K562 (cell line): ENCODE measurements around the gene PLD6. TPM values are rescaled to one million over a fixed set of nuclear protein-coding genes. Genes with fewer than 3 reads are reported as not detected.

Source experiments
- ATAC-seq: fragments of 200-7000 bp; cut with Tn5 transposase; 3 replicates; pipeline ENCODE4 v1.9.1; 2020; ENCODE audit warnings: moderate library complexity
- BruUV-seq: library from RNA; stranded (reverse); fragments of 400-500 nt; replicated peaks from 2 replicates; lab custom pipeline; 2021; lab: Mats Ljungman, UMichigan
- CTCF ChIA-PET: fragments of 300-600 bp; formaldehyde crosslinking; extraction: SDS; loops from one replicate; lab custom pipeline; 2021; ENCODE audit warnings: low intra/inter-chr PET ratio; lab: Yijun Ruan, JAX
- POLR2A ChIA-PET: fragments of 300-600, 350-650 bp; sonication (Branson Sonifier 250); formaldehyde crosslinking; extraction: SDS; loops from one replicate; lab custom pipeline; 2021; ENCODE audit warnings: antibody characterized with exemption, inconsistent platforms; lab: Yijun Ruan, JAX
- DNase-seq, 4 experiments: peaks; one replicate each; pipeline versions ENCODE4 v3.0.0 to v3.0.0-alpha.2; 2011 to 2018; ENCODE audit warnings: low spot score in 3 of 4, mixed read lengths in 3 of 4; ENCODE audit errors: extremely low read depth in 1 of 4
- FAIRE-seq: peaks from 2 replicates; lab custom pipeline; 2011; peaks lifted over from hg19 to GRCh38; lab: Jason Lieb, UNC
- H2AFZ ChIP-seq: 2 replicates; pipeline ENCODE4 v1.6.0; 2011; ENCODE audit warnings: low read depth, low read length, control low read depth, inconsistent platforms
- H3K27ac ChIP-seq: fragments of 200-600 bp; 3 replicates; pipeline ENCODE4 v1.8.0; 2011; ENCODE audit warnings: low read depth, mild to moderate bottlenecking, control low read depth, inconsistent platforms, low read length, moderate library complexity, mixed read lengths; ENCODE audit errors: extremely low read depth
- H3K27me3 ChIP-seq, 2 experiments: fragments of 300-600 bp in 1 of 2; 2 replicates in 1 of 2; 3 replicates in 1 of 2; pipeline versions ENCODE4 v1.6.0 to v1.8.0; 2011; ENCODE audit warnings: inconsistent platforms in 2 of 2, low read length in 2 of 2, mild to moderate bottlenecking in 1 of 2, mixed read lengths in 1 of 2, moderate library complexity in 1 of 2; ENCODE audit not compliant: control insufficient read depth in 2 of 2, insufficient read depth in 2 of 2
- H3K36me3 ChIP-seq: fragments of 300-600 bp; 3 replicates; pipeline ENCODE4 v1.8.0; 2011; ENCODE audit warnings: mild to moderate bottlenecking, low read length, inconsistent platforms; ENCODE audit not compliant: control insufficient read depth, insufficient read depth
- H3K4me1 ChIP-seq, 2 experiments: fragments of 200-600 bp in 1 of 2; replicated peaks in 1 of 2; 2 replicates in 1 of 2; 3 replicates in 1 of 2; pipeline versions ENCODE4 v1.5.1 to v1.8.0; 2011; ENCODE audit warnings: inconsistent platforms in 2 of 2, low read length in 2 of 2, mild to moderate bottlenecking in 1 of 2, mixed read lengths in 1 of 2, moderate library complexity in 1 of 2; ENCODE audit not compliant: control insufficient read depth in 2 of 2, insufficient read depth in 2 of 2
- H3K4me2 ChIP-seq: 2 replicates; pipeline ENCODE4 v1.6.1; 2011; ENCODE audit warnings: low read length, control low read depth, inconsistent platforms, mixed read lengths; ENCODE audit not compliant: insufficient read depth
- H3K4me3 ChIP-seq: fragments of 200-600 bp; sonication (generic), shearing (Covaris generic); 2 replicates; pipeline ENCODE4 v1.5.1; 2016; ENCODE audit warnings: control low read depth, inconsistent platforms
- H3K79me2 ChIP-seq: fragments of 200-600 bp; 3 replicates; pipeline ENCODE4 v1.8.0; 2011; ENCODE audit warnings: low read length, inconsistent platforms; ENCODE audit not compliant: control insufficient read depth, insufficient read depth
- H3K9ac ChIP-seq, 2 experiments: 2 replicates each; pipeline versions ENCODE4 v1.6.0 to v1.6.1; 2011; ENCODE audit warnings: low read depth in 2 of 2, low read length in 2 of 2, control low read depth in 1 of 2, inconsistent platforms in 1 of 2, mild to moderate bottlenecking in 1 of 2, mixed read lengths in 1 of 2; ENCODE audit not compliant: insufficient read depth in 1 of 2
- H3K9me1 ChIP-seq: one replicate; pipeline ENCODE4 v1.6.0; 2011; ENCODE audit warnings: inconsistent platforms, mild to moderate bottlenecking, low read length, moderate library complexity; ENCODE audit not compliant: control insufficient read depth, insufficient read depth
- H3K9me3 ChIP-seq: replicated peaks from 2 replicates; pipeline ENCODE4 v1.5.1; 2011; ENCODE audit warnings: low read depth, low read length, inconsistent platforms; ENCODE audit not compliant: control insufficient read depth, insufficient read depth
- H4K20me1 ChIP-seq: replicated peaks from 2 replicates; pipeline ENCODE4 v1.6.1; 2011; ENCODE audit warnings: low read length, inconsistent platforms, mixed read lengths; ENCODE audit not compliant: control insufficient read depth, insufficient read depth
- BACH1 ChIP-seq: fragments of 200-800 bp; sonication (Bioruptor generic); IDR thresholded peaks from 2 replicates; pipeline ENCODE4 v1.6.1; 2016; ENCODE audit warnings: missing genetic modification characterization, missing compliant biosample characterization
- BRF2 ChIP-seq: IDR thresholded peaks from 3 replicates; pipeline ENCODE4 v1.6.1; 2011; ENCODE audit warnings: borderline replicate concordance, mild to moderate bottlenecking; ENCODE audit not compliant: insufficient read length, insufficient read depth
- ETS1 ChIP-seq: conservative IDR thresholded peaks from 2 replicates; pipeline ENCODE4 v1.6.1; 2011; ENCODE audit warnings: low read depth, mild to moderate bottlenecking, low read length; ENCODE audit not compliant: control insufficient read depth
- KLF6 ChIP-seq: fragments of 250-450 bp; sonication (Bioruptor Pico); IDR thresholded peaks from 2 replicates; pipeline ENCODE4 v1.4.0; 2020; ENCODE audit warnings: mild to moderate bottlenecking, moderate library complexity, borderline replicate concordance
- MIER1 ChIP-seq: fragments of 450-650 bp; IDR thresholded peaks from 2 replicates; pipeline ENCODE4 v1.6.1; 2016; ENCODE audit warnings: antibody characterized with exemption, mild to moderate bottlenecking, low read depth
- NCOA2 ChIP-seq, 2 experiments: fragments of 450-650 bp; IDR thresholded peaks; 2 replicates each; pipeline ENCODE4 v1.6.1; 2018; ENCODE audit warnings: mild to moderate bottlenecking in 2 of 2, moderate library complexity in 1 of 2; ENCODE audit not compliant: partially characterized antibody in 2 of 2
- NFIC ChIP-seq: fragments of 450-650 bp; IDR thresholded peaks from 2 replicates; pipeline ENCODE4 v1.6.1; 2017; ENCODE audit warnings: mild to moderate bottlenecking, inconsistent platforms
- POLR3G ChIP-seq: IDR thresholded peaks from 2 replicates; pipeline ENCODE4 v1.6.1; 2011; ENCODE audit not compliant: insufficient read length, insufficient replicate concordance; ENCODE audit errors: extremely low read depth
- SNIP1 ChIP-seq: fragments of 450-650 bp; IDR thresholded peaks from 2 replicates; pipeline ENCODE4 v1.7.1; 2017; ENCODE audit warnings: low read depth, mild to moderate bottlenecking
- STAT5A ChIP-seq: IDR thresholded peaks from 2 replicates; pipeline ENCODE4 v1.6.1; 2012; ENCODE audit warnings: low read length, inconsistent platforms, borderline replicate concordance
- TARDBP ChIP-seq: fragments of 450-650 bp; IDR thresholded peaks from 2 replicates; pipeline ENCODE4 v1.6.1; 2016
- THAP7 ChIP-seq: fragments of 250-450 bp; sonication (Bioruptor Pico); IDR thresholded peaks from 2 replicates; pipeline ENCODE4 v1.5.0; 2021
- ZBTB26 ChIP-seq: fragments of 450-650 bp; formaldehyde crosslinking; IDR thresholded peaks from 2 replicates; pipeline ENCODE4 v1.4.0; 2022; ENCODE audit warnings: missing genetic modification characterization
- ZFP91 ChIP-seq: sonication (generic); formaldehyde crosslinking; IDR thresholded peaks from 2 replicates; pipeline ENCODE4 v1.8.0; 2022; ENCODE audit warnings: mild to moderate bottlenecking, missing genetic modification reagents
- ZNF24 ChIP-seq: fragments of 450-650 bp; IDR thresholded peaks from 2 replicates; pipeline ENCODE4 v1.6.1; 2016
- ZNF431 ChIP-seq: sonication (generic); formaldehyde crosslinking; IDR thresholded peaks from 2 replicates; pipeline ENCODE4 v1.8.0; 2022; ENCODE audit warnings: mild to moderate bottlenecking, missing genetic modification reagents
- ZNF507 ChIP-seq: conservative IDR thresholded peaks from 2 replicates; pipeline ENCODE4 v1.6.1; 2017; ENCODE audit warnings: missing genetic modification characterization, missing compliant biosample characterization
- ZNF589 ChIP-seq: fragments of 200-800 bp; sonication (Bioruptor generic); IDR thresholded peaks from 2 replicates; pipeline ENCODE4 v1.6.1; 2016; ENCODE audit warnings: low read depth, missing genetic modification characterization, missing compliant biosample characterization
- ZSCAN29 ChIP-seq: fragments of 450-650 bp; IDR thresholded peaks from 2 replicates; pipeline ENCODE4 v1.6.1; 2017
- in situ Hi-C: fragments of 300-500 bp; cut with MboI; formaldehyde crosslinking; loops from 4 replicates; pipeline ENCODE4 v1.15.0; 2018; ENCODE audit warnings: inconsistent platforms, mixed read lengths
- intact Hi-C: fragments of 100-400 bp; cut with micrococcal nuclease; formaldehyde crosslinking; loops from 2 replicates; pipeline ENCODE4 v1.14.2; 2022
- polyA plus RNA-seq, 8 experiments: library from polyadenylated mRNA; depleted of rRNA in 4 of 8; stranded (reverse) in 5 of 8; unstranded in 3 of 8; fragments of >200 nt; fragmentation: Nextera tagmentation in 2 of 8; fragmentation: Illumina TruSeq in 1 of 8; extraction: Ambion mirVana in 2 of 8; extraction: Trizol in 1 of 8; gene quantifications; 2 replicates each; pipeline versions ENCODE4 v1.2.1 to v1.2.3, GENCODE V29; 2011 to 2014; ENCODE audit warnings: inconsistent platforms in 1 of 8, missing spikeins in 1 of 8
- total RNA-seq, 7 experiments: library from RNA; depleted of rRNA in 6 of 7; stranded (reverse); fragments of >200 nt in 6 of 7; fragmentation: Illumina TruSeq in 2 of 7; extraction: Trizol in 2 of 7; gene quantifications; 2 replicates each; pipeline versions ENCODE4 v1.2.1 to v1.2.3, GENCODE V29; 2011 to 2021; ENCODE audit warnings: low replicate concordance in 1 of 7

PLD6 gene
- total and polyA plus RNA-seq, 9 of the 15 experiments (the other 6 are each of a cell fraction or from before 2014, with no cell fraction given): 3.6 to 15.6 (median 10.0) TPM

- H4K20me1 ChIP-seq: no peaks in the 10 kb centered on the region
- no peak overlapping the region for H2AFZ ChIP-seq
- H3K4me2 ChIP-seq: no peak overlapping the region
- H3K9me1 ChIP-seq: no peaks in the 10 kb centered on the region
- ChIA-PET POLR2A (interaction anchor here (1.6 kb wide), 1 partner anchor 30 kb away, joined by 4 read pairs; no protein-coding TSS in a partner anchor), CTCF (no interaction called here)
- no peaks in the 10 kb centered on the region for H3K27me3 ChIP-seq
- intact Hi-C loops: no loop called here
- no peak overlapping the region for H3K9ac ChIP-seq
- H3K4me3 ChIP-seq: no peak overlapping the region
- FAIRE-seq (no peak), DNase-seq (no peak), ATAC-seq (no peak)
- BruUV-seq: no TSS peak
- in situ Hi-C loops: no loop called here
- no peak overlapping the region for H3K27ac ChIP-seq
- peaks cover 17% of the 10 kb centered on the region; the same call in 1 of the 3 replicates for H3K36me3 ChIP-seq
- no peaks in the 10 kb centered on the region; a peak in 1 of 5 replicates for H3K4me1 ChIP-seq
- peaks cover 7% of the 10 kb centered on the region; the same call in 2 of the 3 replicates for H3K79me2 ChIP-seq
- H3K9me3 ChIP-seq: no peaks in the 10 kb centered on the region
- TF ChIP-seq ETS1 (no peak), ZNF431 (CRISPR knock-in tag) (no peak), POLR3G (no peak), ZFP91 (no peak), SNIP1 (no peak), THAP7 (CRISPR knock-in tag) (no peak), TARDBP (no peak), ZBTB26 (no peak), ZNF507 (tag) (no peak), ZNF24 (no peak), ZSCAN29 (no peak), NCOA2 (IDR thresholded peaks at IDR 0.05; ENCODE audit: partially characterized antibody in 2 of 2) (no peak), BACH1 (tag) (no peak), BRF2 (no peak), KLF6 (CRISPR knock-in tag) (no peak), ZNF589 (no peak), STAT5A (no peak), NFIC (no peak), MIER1 (no peak)
Measured at GRCh38 chr17:17196776-17197175, 9.4 kb downstream of the PLD6 start.
